ENCODE measurements around the gene USP26. TPM values are rescaled to one million over a fixed set of nuclear protein-coding genes. Genes with fewer than 3 reads are reported as not detected.
"Not testable (repeated sequence)": the region's sequence is repeated elsewhere in the genome, so short reads cannot be mapped to it uniquely, and the experiment has no call there.

Gene USP26
- total and polyA plus RNA-seq, 3 donors from 2014 or later = 1.0 to 5.8 (median 1.9) TPM

DNA sequence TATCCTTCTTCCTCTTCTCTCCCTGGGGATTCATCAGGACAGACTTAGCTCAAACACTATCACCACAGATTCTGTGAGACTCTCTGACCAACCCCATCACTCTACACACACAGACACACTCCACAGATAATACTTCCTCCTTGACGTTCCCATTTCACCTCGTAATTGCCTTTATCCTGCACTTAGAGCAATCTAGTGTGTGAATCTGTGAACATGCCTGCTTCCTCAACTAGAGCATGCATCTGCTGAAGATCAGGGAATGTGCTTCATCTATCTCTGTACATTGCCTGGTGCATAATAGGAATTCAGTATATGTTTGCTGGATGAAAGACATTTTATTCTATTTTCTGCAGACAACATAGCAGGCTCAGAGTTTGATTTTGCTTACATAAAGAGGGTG lies 113.4 kb downstream of the USP26 start:
- Histone ChIP-seq H3K27me3 (no peaks in the 10 kb centered on the region), H3K4me3 (no peak overlapping the region), H3K9me3 (no peaks in the 10 kb centered on the region), H3K36me3 (ENCODE audit: low read depth, missing control alignments) (no peaks in the 10 kb centered on the region), H3K4me1 (no peaks in the 10 kb centered on the region), H3K27ac (no peak overlapping the region)
- intact Hi-C loops (cut with DNase I; ENCODE audit: low total_unique reads) = no loop called here
- 56 to 65% methylated on average over 2 of the region's 2 CpGs for WGBS, 2 donors
- no peak for DNase-seq
- no peak for TF ChIP-seq POLR2A (IDR thresholded peaks at IDR 0.05)
- TF ChIP-seq, protein P1, sequence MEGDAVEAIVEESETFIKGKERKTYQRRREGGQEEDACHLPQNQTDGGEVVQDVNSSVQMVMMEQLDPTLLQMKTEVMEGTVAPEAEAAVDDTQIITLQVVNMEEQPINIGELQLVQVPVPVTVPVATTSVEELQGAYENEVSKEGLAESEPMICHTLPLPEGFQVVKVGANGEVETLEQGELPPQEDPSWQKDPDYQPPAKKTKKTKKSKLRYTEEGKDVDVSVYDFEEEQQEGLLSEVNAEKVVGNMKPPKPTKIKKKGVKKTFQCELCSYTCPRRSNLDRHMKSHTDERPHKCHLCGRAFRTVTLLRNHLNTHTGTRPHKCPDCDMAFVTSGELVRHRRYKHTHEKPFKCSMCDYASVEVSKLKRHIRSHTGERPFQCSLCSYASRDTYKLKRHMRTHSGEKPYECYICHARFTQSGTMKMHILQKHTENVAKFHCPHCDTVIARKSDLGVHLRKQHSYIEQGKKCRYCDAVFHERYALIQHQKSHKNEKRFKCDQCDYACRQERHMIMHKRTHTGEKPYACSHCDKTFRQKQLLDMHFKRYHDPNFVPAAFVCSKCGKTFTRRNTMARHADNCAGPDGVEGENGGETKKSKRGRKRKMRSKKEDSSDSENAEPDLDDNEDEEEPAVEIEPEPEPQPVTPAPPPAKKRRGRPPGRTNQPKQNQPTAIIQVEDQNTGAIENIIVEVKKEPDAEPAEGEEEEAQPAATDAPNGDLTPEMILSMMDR (IDR thresholded peaks at IDR 0.05) = no peak

DNA sequence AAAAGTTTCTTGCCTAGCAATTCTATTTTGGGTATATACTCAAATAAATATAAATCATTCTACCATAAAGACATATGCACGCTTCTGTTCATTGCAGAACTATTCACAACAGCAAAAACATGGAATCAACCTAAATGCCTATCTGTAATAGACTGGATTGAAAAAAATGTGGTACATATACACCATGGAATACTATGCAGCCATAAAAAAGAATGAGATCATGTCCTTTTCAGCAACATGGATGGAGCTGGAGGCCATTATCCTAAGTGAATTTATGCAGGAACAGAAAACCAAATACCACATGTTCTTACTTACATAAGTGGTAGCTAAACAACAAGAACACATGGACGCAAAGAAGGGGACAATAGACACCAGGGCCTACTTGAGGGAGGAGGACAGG lies 116.9 kb downstream of the USP26 start:
- intact Hi-C loops (cut with DNase I; ENCODE audit: low total_unique reads); H3K27ac ChIP-seq: not testable (repeated sequence)

More for the DNA sequence above, 116.9 kb downstream of the USP26 start:
- H3K36me3 ChIP-seq (ENCODE audit: low read depth, missing control alignments); H3K27me3 ChIP-seq; H3K4me1 ChIP-seq; H3K9me3 ChIP-seq; DNase-seq; H3K4me3 ChIP-seq: not testable (repeated sequence)
- 94 to 98% methylated on average over 2 of the region's 2 CpGs for WGBS, 2 donors

Other genes with a start within 250 kb of the USP26 start
- gene HS6ST2, start 138.5 kb downstream of the USP26 start, total RNA-seq = 10 to 100 TPM in 1 of 2 donors, 1 to 10 TPM in 1; 7.6 to 13.3 TPM
- 3.7 TPM for gene HS6ST2, start 138.5 kb downstream of the USP26 start, polyA plus RNA-seq (ENCODE audit: insufficient read depth, low read depth, low replicate concordance)
- 10 to 100 TPM in 1 of 2 donors, 1 to 10 TPM in 1; 8.1 to 10.9 TPM for gene TFDP3, start 121.2 kb upstream of the USP26 start, total RNA-seq
- gene TFDP3, start 121.2 kb upstream of the USP26 start, polyA plus RNA-seq (ENCODE audit: insufficient read depth, low read depth, low replicate concordance) = 8.5 TPM